GM12878 (cell line): ENCODE results near the gene UBQLN1. TPM values are rescaled to one million over a fixed set of nuclear protein-coding genes. Genes with fewer than 3 reads are reported as not detected.
A peak's percentile ranks its signal among the peaks of the same experiment; 100 is the strongest.

Experiments
- ATAC-seq: fragments of 200-7000 bp; cut with Tn5 transposase; 3 replicates; pipeline ENCODE4 v1.9.1; 2020; ENCODE audit warnings: mild to moderate bottlenecking, moderate library complexity
- BruUV-seq: library from RNA; stranded (reverse); fragments of 400-500 nt; replicated peaks from 2 replicates; lab custom pipeline; 2021; lab: Mats Ljungman, UMichigan
- CTCF ChIA-PET: fragments of 300-600 bp; sonication (Branson Sonifier 250); formaldehyde crosslinking; extraction: SDS; loops from one replicate; lab custom pipeline; 2021; ENCODE audit warnings: inconsistent platforms; lab: Yijun Ruan, JAX
- POLR2A ChIA-PET: fragments of 350-600 bp; formaldehyde crosslinking; extraction: SDS; loops from one replicate; lab custom pipeline; 2021; ENCODE audit warnings: inconsistent platforms; lab: Charles Lee
- RAD21 ChIA-PET: fragments of 300-600 bp; sonication (Branson Sonifier 250); formaldehyde crosslinking; loops from one replicate; lab custom pipeline; 2023; ENCODE audit warnings: antibody characterized with exemption; ENCODE audit not compliant: unreplicated experiment; lab: Charles Lee
- SMC1A ChIA-PET: fragments of 300-600 bp; sonication (Branson Sonifier 250); formaldehyde crosslinking; loops from one replicate; lab custom pipeline; 2023; ENCODE audit not compliant: unreplicated experiment, uncharacterized antibody; lab: Charles Lee
- DNase-seq: peaks from one replicate; pipeline ENCODE4 v3.0.0-alpha.2; 2011; ENCODE audit warnings: low read depth, low spot score
- FAIRE-seq: peaks from 3 replicates; lab custom pipeline; 2011; peaks lifted over from hg19 to GRCh38; lab: Jason Lieb, UNC
- H2AFZ ChIP-seq: 2 replicates; pipeline ENCODE4 v1.6.0; 2011; ENCODE audit warnings: low read depth, low read length, control low read depth; ENCODE audit not compliant: control insufficient read depth
- H3K27ac ChIP-seq: 2 replicates; pipeline ENCODE4 v1.5.1; 2011; ENCODE audit warnings: control low read depth; ENCODE audit not compliant: control insufficient read depth, insufficient read depth
- H3K27me3 ChIP-seq, 2 experiments: replicated peaks in 1 of 2; 2 replicates each; pipeline versions ENCODE4 v1.6.0 to v1.6.1; 2011; ENCODE audit warnings: low read length in 1 of 2; ENCODE audit not compliant: control insufficient read depth in 2 of 2, insufficient read depth in 2 of 2
- H3K36me3 ChIP-seq, 2 experiments: 2 replicates each; pipeline ENCODE4 v1.5.1; 2011; ENCODE audit warnings: low read length in 1 of 2; ENCODE audit not compliant: control insufficient read depth in 2 of 2, insufficient read depth in 2 of 2
- H3K4me1 ChIP-seq: 2 replicates; pipeline ENCODE4 v1.6.1; 2011; ENCODE audit warnings: mild to moderate bottlenecking, low read length, moderate library complexity, mixed read lengths; ENCODE audit not compliant: control insufficient read depth, insufficient read depth
- H3K4me2 ChIP-seq: 2 replicates; pipeline ENCODE4 v1.6.0; 2011; ENCODE audit warnings: control low read depth; ENCODE audit not compliant: control insufficient read depth, insufficient read depth
- H3K4me3 ChIP-seq: fragments of 200-600 bp; sonication (generic); 2 replicates; pipeline ENCODE4 v1.5.1; 2016
- H3K79me2 ChIP-seq: 2 replicates; pipeline ENCODE4 v1.6.0; 2011; ENCODE audit warnings: low read length; ENCODE audit not compliant: control insufficient read depth, insufficient read depth
- H3K9ac ChIP-seq: 2 replicates; pipeline ENCODE4 v1.8.0; 2011; ENCODE audit warnings: low read length, control low read depth, mixed read lengths; ENCODE audit not compliant: control insufficient read depth, insufficient read depth
- H3K9me3 ChIP-seq: replicated peaks from 3 replicates; pipeline ENCODE4 v1.5.1; 2011; ENCODE audit warnings: mild to moderate bottlenecking, low read length; ENCODE audit not compliant: control insufficient read depth, insufficient read depth
- H4K20me1 ChIP-seq: 2 replicates; pipeline ENCODE4 v1.6.0; 2011; ENCODE audit not compliant: control insufficient read depth, insufficient read depth
- EP300 ChIP-seq, 2 experiments: fragments of 150-350 bp in 1 of 2; IDR thresholded peaks; 2 replicates each; pipeline ENCODE4 v1.6.1; 2011 to 2012; ENCODE audit warnings: low read depth in 2 of 2, low read length in 2 of 2, borderline replicate concordance in 1 of 2, improper control_type of control experiment in 1 of 2, inconsistent platforms in 1 of 2; ENCODE audit not compliant: control insufficient read depth in 1 of 2
- HDGF ChIP-seq: fragments of 450-650 bp; IDR thresholded peaks from 2 replicates; pipeline ENCODE4 v1.6.1; 2016; ENCODE audit warnings: antibody characterized with exemption
- MYB ChIP-seq: fragments of 150-350 bp; IDR thresholded peaks from 2 replicates; pipeline ENCODE4 v1.6.1; 2014; ENCODE audit warnings: mild to moderate bottlenecking, low read depth, low read length, borderline replicate concordance
- RBBP5 ChIP-seq: fragments of 200-600 bp; sonication (generic); conservative IDR thresholded peaks from 2 replicates; pipeline ENCODE4 v1.6.1; 2016
- SMAD1 ChIP-seq: fragments of 450-650 bp; IDR thresholded peaks from 2 replicates; pipeline ENCODE4 v1.6.1; 2018; ENCODE audit warnings: mild to moderate bottlenecking, low read depth; ENCODE audit not compliant: partially characterized antibody
- SPI1 ChIP-seq: IDR thresholded peaks from 2 replicates; pipeline ENCODE4 v1.6.1; 2011; ENCODE audit warnings: low read depth, mild to moderate bottlenecking, low read length, moderate library complexity, borderline replicate concordance; ENCODE audit not compliant: insufficient read depth
- WGBS: methylation state at CpG from one replicate; pipeline ENCODE4 v1.1.6; 2016; ENCODE audit warnings: low lambda C conversion rate; ENCODE audit not compliant: insufficient replicate concordance, insufficient coverage; ENCODE audit errors: missing lambda C conversion rate; 5-methylcytosine and 5-hydroxymethylcytosine counted together
- in situ Hi-C: fragments of 300-500 bp; cut with MboI; formaldehyde crosslinking; loops from 9 replicates; pipeline ENCODE4 v1.14.3; 2018; ENCODE audit warnings: mixed read lengths
- intact Hi-C: fragments of 100-400 bp; cut with micrococcal nuclease; formaldehyde crosslinking; loops from one replicate; pipeline ENCODE4 v1.14.2; 2022; ENCODE audit not compliant: unreplicated experiment
- polyA plus RNA-seq, 11 experiments: library from polyadenylated mRNA; depleted of rRNA in 4 of 11; unstranded in 6 of 11; stranded (reverse) in 5 of 11; fragments of >200 nt; fragmentation: Nextera tagmentation in 4 of 11; fragmentation: Illumina TruSeq in 1 of 11; extraction: Ambion mirVana in 4 of 11; extraction: Trizol in 1 of 11; gene quantifications; 1 replicate in 1 of 11; 2 replicates in 10 of 11; pipeline versions ENCODE4 v1.2.1 to v1.2.3, GENCODE V29; 2011 to 2016; ENCODE audit warnings: inconsistent platforms in 2 of 11, missing spikeins in 2 of 11, low read depth in 1 of 11
- total RNA-seq, 4 experiments: library from RNA; depleted of rRNA in 3 of 4; stranded (reverse); fragments of >200 nt in 3 of 4; fragmentation: Illumina TruSeq in 1 of 4; extraction: Trizol in 1 of 4; gene quantifications; 2 replicates each; pipeline versions ENCODE4 v1.2.1 to v1.2.3, GENCODE V29; 2013 to 2021

The UBQLN1 gene
- total and polyA plus RNA-seq, 10 of the 15 experiments (the other 5 are each of a cell fraction or from before 2014, with no cell fraction given): 12.4 to 118 (median 66.1) TPM

DNA sequence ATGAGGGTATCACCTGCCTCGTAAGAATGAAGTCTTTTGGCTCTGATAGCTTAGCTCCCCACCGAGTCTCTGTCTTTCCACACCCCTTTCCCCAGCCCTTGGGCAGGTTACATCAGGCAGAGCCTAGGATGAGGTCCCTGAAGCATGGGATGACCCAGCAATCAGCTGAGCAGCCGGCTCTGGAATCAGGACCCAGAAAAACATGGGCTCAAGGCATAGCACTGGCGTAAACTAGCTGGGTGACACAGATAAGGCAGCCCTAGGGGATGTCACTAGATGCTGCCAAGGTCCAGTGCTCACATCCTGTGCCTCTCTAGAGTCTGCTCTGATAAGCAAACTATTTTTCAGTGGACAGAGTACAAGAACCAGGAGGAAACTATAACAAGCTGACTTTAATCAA lies 58.2 kb downstream of the UBQLN1 start:
- Histone ChIP-seq H3K36me3 (peaks cover 2 to 48% of the 10 kb centered on the region in 2 experiments), H3K27ac (no peak overlapping the region), H4K20me1 (no peaks in the 10 kb centered on the region)
- RAD21 ChIA-PET: interaction anchor here (0.5 to 2.9 kb wide), 12 partner anchors 12 to 382 kb away, joined by 3 to 31 read pairs (median 4); partner anchors contain the start of gene IDNK
- CTCF ChIA-PET: interaction anchor here (0.6 to 4.8 kb wide), 20 partner anchors 10 to 314 kb away, joined by 3 to 50 read pairs (median 6); partner anchors contain the start of genes IDNK and UBQLN1
- intact Hi-C loops (loop anchor here (2.0 kb wide), 1 partner anchor 29 kb away; no protein-coding TSS in a partner anchor), in situ Hi-C loops (no loop called here)
- SMC1A ChIA-PET: interaction anchor here (0.6 to 5.3 kb wide), 13 partner anchors 9 to 319 kb away, joined by 3 to 32 read pairs (median 3); partner anchors contain the start of genes IDNK and UBQLN1
- TF ChIP-seq SPI1 (no peak), SMAD1 (no peak), EP300 (IDR thresholded peaks at IDR 0.05; ENCODE audit: borderline replicate concordance in 1 of 2, control insufficient read depth in 1 of 2, low read depth in 2 of 2, low read length in 2 of 2) (no peak), MYB (no peak), RBBP5 (no peak), HDGF (no peak)
- TF ChIP-seq, all 136 proteins: peak for 0
- no peak for FAIRE-seq
- Histone ChIP-seq H3K4me3 (no peak overlapping the region), H3K27me3 (no peaks in the 10 kb centered on the region), H3K4me1 (peaks cover 5% of the 10 kb centered on the region), H3K4me2 (no peak overlapping the region), H3K9ac (no peak overlapping the region), H2AFZ (no peak overlapping the region), H3K9me3 (no peaks in the 10 kb centered on the region), H3K79me2 (no peaks in the 10 kb centered on the region)
- no TSS peak for BruUV-seq
- DNase-seq: no peak
- peak; percentile 30 for ATAC-seq
- POLR2A ChIA-PET: interaction anchor here (0.6 to 1.8 kb wide), 3 partner anchors 29 to 82 kb away, joined by 3 to 5 read pairs (median 5); partner anchors contain the start of gene UBQLN1
- 89% methylated on average over 4 of the region's 4 CpGs for WGBS
